Epidermal melanocyte (primary cell): ENCODE results near the gene NUDT1.

Experiments used
- DNase-seq: peaks from one replicate; pipeline ENCODE4 v3.0.0; 2011; ENCODE audit warnings: low spot score; ENCODE audit not compliant: insufficient read length

The NUDT1 gene

DNA sequence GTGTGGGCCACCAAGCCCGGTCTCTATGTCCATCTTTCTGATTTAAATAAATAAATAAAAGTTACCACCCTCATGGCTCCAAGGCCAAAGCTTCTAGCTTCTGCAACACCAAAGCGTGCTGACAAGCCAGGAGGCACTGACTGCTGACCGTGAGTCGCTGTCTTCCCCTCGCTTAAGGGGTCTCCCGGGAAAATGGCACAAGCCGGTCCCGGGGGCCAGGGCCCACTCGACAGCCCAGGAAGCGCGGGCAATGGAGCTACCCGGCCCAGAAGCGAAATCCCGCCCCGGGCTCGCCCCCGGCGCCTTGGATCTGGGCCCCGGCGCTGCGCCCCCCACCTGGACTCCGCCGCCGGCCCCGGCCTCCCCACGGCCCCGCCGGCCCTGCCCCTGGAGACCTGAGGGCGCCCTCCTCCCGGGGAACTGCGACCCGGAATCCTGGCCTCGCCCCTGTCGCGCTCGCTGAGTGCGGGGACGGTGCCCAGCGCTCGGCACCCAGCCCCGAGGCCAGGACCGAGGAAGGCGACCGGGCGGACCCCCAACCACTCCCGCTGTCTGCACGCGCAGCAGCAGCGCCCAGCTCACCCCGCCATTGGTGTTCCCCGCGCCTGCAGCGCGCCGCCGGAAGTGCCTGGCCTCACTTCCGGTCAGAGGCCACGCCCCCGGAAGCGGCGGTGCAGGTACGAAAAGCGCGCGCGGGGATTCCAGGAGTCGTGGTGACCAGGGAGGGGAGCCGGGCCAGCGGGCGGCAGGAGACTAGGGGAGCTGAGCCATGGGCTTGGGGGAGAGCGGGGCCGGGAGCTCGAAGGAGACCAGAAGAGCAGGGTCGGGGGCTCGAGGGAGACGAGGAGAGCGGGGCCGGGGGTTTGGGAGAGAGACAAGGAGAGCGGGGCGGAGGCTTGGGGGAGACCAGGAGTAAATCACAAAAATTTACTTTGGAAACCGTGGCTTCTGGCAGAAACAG lies at the start of gene NUDT1, which contains the start of gene MRM2:
Gene NUDT1 (plus strand): TSS at position 647 of the 961 bp plus-strand sequence. CDS start 2,349 bp downstream, outside the sequence.
Gene MRM2 (minus strand): TSS at position 626 of the 961 bp plus-strand sequence. CDS start 36 bp downstream, at position 590.
- DNase-seq, result peak; percentile 84

DNA sequence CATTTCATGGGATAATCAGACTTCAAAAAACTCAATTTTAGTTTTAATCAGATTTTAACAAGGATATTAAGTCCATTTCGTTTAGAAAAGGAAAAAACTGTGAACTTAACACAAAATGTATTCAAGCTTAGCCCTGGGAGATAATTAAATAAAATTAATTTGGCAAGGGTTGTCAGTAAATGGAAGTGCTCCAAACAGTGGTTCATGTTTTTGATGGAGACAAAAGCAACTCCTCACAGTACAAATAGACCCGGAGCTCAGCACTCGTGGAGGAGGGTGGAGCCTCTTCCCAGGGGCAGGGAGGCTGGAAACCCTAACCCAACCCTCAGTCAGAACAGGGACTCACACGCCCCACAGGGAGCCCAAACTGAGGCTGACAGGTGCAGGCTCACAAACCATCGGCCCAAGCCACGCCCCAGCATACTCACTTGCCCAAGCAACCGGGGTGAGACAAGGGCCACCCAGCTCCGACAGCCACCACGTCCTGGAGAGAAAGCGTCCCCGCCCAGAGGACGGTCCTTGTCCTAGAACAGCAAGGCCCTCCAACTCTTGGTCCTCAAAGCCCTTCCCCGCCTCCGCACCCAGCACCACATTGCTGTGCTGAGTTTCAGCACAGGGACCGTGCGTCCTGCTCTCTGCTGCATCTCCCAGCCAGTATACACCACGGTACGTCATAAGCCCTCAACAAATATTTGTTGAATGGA lies 49.0 kb upstream of the NUDT1 start:
- DNase-seq, result no peak

DNA sequence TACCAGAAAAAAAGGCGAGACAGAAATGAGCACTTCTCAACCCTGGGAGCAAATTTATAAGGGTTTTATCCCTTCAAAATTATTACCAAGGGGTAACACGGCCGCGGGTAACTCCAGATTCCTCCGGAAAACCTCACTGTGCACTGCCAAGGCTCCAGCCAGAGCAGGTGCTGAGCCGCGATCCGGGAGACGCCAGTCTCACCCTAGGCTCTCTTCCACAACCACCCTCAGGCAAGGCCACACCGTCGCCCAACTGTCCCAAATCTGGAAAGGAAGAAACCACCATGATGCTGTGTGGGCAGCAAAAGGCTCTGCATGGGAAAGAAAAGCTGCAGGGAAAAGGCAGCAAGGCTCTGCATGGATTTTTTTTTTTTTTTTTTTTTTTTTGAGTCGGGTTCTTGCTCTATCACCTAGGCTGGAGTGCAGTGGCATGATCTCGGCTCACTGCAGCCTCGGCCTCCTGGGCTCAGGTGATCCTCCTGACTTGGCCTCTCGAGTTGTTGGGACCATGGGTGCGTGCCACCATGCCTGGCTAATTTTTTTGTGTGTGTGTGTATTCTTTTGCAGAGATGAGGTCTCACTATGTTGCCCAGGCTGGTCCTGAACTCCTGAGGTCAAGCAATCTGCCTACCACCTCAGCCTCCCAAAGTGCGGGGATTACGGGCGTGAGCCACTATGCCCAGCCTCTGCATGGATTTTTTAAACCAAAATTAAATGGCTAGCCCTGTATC lies 48.3 kb upstream of the NUDT1 start:
- no peak for DNase-seq

DNA sequence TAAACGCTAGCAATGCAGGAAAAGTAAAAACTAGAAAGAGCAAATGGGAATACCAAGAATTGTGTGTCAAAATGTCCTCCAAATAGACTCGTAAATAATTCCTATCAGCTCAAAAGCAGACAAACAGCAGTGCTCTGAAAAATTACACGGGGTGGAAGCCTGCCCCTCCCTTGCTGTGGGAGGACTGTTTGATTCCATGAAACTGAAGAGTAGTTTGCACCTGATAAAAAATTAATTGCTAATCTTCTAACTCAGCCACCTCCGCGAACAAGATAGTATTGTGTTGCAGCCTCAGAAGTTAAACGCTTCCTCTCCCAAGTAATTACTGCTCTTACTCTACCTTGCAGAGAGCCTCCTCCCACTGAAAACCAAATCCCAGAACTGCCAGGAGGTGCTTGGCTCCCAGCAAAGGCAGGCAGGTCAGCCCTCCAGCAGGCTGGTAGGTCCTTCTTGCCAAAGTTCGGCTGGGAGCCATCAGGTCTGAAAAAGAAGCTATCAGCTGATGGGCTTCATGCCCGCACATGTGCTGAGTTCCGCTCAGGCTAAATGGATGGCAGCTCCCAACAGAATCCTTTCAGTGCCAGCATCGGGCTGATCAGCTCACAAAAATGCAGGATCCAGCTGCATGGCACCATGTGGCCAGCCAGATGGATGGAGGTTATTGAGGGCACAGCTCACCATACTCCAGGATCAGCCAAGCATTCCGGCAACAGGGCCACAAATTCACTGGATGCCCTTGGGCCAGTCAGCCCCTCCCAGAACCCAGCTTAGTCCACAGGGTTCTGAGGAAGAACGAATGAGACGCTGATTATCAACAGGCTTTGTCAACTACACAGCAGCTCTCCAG lies 46.4 kb upstream of the NUDT1 start:
- no peak for DNase-seq

- DNase-seq, result no peak
These were observed 45.3 kb upstream of the NUDT1 start for GRCh38 chr7:2196381-2197378.

DNA sequence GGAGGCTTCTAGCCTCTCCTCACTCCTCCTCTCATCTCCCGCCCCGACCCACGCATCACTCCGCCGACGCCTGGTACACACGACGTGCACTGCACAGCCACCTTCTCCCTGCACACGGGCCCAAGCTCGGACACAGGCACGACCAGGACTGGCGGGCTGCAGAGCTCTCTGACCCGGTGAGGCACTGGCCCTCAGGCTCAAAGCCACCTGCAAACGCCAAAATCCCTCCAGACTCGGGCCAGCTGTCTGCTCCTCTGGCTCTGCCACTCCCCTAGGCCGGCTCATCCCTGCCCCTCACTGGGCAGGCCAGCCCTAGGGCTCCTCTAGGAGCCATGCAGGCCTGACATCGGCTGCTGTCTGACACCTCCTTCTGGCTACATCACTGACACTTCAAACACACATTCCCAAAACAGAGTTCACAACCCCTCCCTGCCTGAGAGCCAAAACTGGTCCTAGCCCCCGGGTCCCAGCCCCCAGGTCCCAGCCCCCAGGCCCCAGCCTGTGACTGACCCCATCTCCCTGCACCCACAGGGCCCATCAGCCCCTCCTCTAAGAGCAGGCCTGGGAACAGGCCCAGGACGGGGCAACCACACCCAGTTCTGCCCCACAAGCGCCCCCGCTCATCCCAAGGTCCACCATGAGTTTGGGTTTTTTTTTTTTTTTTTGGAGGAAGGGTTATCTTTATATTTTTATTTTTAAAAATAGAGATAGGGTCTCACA lies 44.4 kb upstream of the NUDT1 start:
- DNase-seq, result no peak

GRCh38 chr7:2198206-2198605 lies 43.8 kb upstream of the NUDT1 start:
- no peak for DNase-seq

- DNase-seq, result no peak
These were observed 43.3 kb upstream of the NUDT1 start for GRCh38 chr7:2198760-2199159.

GRCh38 chr7:2199528-2199927 lies 42.5 kb upstream of the NUDT1 start:
- DNase-seq, result no peak

DNA sequence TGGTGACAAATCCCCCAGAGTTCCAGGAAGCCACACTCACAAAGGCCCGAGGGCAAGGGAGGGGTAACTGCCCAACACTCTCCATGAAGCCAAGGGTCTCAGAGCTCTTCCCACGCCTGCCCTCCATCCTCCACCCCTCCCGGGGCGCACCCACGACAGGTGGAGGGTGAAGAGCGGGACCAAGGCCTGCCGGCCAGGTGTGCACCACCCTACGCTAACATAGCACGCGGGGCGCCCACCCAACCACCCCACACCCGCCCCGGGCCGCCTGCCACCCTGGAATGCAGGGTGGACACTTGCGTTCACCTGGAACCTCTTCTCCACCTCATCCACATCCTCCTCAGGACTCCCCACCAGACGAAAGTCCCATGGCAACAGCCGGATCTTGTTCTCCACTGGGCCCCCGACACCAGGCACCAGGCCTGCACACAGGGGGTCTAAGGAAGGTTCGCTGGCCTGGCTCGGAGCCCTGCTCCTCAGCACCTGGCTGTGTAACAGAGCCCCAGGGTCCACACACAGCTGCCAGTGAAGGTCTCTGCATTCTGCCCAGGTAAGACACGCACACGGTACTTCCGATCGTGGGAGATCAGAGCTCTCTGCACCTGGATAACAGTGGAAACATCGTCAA lies 42.0 kb upstream of the NUDT1 start:
- no peak for DNase-seq

GRCh38 chr7:2200584-2200980 lies 41.4 kb upstream of the NUDT1 start:
- DNase-seq, result no peak

- DNase-seq, result no peak
These were observed 40.9 kb upstream of the NUDT1 start for GRCh38 chr7:2201128-2201527.

GRCh38 chr7:2201686-2202360 lies 40.2 kb upstream of the NUDT1 start:
- no peak for DNase-seq

DNA sequence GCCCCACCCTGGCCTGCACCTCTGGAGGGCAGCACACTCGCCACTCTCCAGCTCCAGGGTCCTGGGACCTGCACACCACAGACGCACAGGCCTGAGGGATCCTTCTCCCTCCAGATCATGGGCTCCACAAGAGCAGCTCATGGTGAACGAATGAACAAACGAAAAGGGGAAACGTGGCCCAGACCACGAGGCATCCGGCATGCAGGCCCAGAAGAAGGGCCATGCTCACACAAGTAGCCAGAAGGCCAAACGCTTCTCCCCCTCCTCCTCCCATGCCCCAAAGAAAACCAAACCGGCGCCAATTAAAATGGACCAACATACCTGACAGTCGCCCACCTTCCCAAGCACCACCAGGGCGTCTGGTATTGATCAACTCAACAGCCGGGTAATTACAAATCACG lies 39.7 kb upstream of the NUDT1 start:
- DNase-seq, result no peak

GRCh38 chr7:2202901-2203765 lies 38.9 kb upstream of the NUDT1 start:
- DNase-seq, result no peak

GRCh38 chr7:2203766-2204300 lies 38.2 kb upstream of the NUDT1 start:
- DNase-seq, result no peak

GRCh38 chr7:2204446-2204845 lies 37.6 kb upstream of the NUDT1 start:
- no peak for DNase-seq
